Activated CD4-positive, alpha-beta T cell treated with anti-CD3 and anti-CD28 coated beads for 1 hour (primary cell): Measurements from ENCODE around the gene PREB.
"Not testable (repeated sequence)": the region's sequence is repeated elsewhere in the genome, so short reads cannot be mapped to it uniquely, and the experiment has no call there.

Experiments used
- DNase-seq: peaks from one replicate; pipeline ENCODE4 v3.0.0-alpha.2; 2020

PREB gene

GRCh38 chr2:27133905-27134780 is at the start of gene PREB:
Gene PREB, minus strand, starts transcription at chr2:27134636. Its CDS starts 215 bp downstream, at chr2:27134421.
- DNase-seq: peak; percentile 98

GRCh38 chr2:27184115-27184514 is 49.7 kb upstream of the PREB start:
- no peak for DNase-seq

GRCh38 chr2:27182346-27182745 is 47.9 kb upstream of the PREB start:
- DNase-seq: no peak

GRCh38 chr2:27179344-27180000 is 45.0 kb upstream of the PREB start:
- DNase-seq: no peak

GRCh38 chr2:27178469-27178868 is 44.0 kb upstream of the PREB start:
- no peak for DNase-seq

- no peak for DNase-seq
These were observed 43.3 kb upstream of the PREB start for GRCh38 chr2:27177441-27178351.

GRCh38 chr2:27175781-27176180 is 41.3 kb upstream of the PREB start:
- not testable (repeated sequence) for DNase-seq

GRCh38 chr2:27175330-27175729 is 40.9 kb upstream of the PREB start:
- no peak for DNase-seq

- no peak for DNase-seq
These were observed 40.2 kb upstream of the PREB start for GRCh38 chr2:27174638-27175037.

GRCh38 chr2:27171351-27171848 is 37.0 kb upstream of the PREB start:
- DNase-seq: no peak

GRCh38 chr2:27170581-27171337 is 36.3 kb upstream of the PREB start:
- DNase-seq: no peak

- no peak for DNase-seq
These were observed 30.7 kb upstream of the PREB start for GRCh38 chr2:27164960-27165763.

GRCh38 chr2:27162151-27163121 is 28.0 kb upstream of the PREB start:
- DNase-seq: no peak

GRCh38 chr2:27160191-27160590 is 25.8 kb upstream of the PREB start:
- no peak for DNase-seq

- no peak for DNase-seq
These were observed 24.8 kb upstream of the PREB start for GRCh38 chr2:27159271-27159670.

- no peak for DNase-seq
These were observed 24.0 kb upstream of the PREB start for GRCh38 chr2:27158468-27158867.

GRCh38 chr2:27155069-27155520 is 20.7 kb upstream of the PREB start:
- DNase-seq: no peak

- DNase-seq: no peak
These were observed 20.1 kb upstream of the PREB start for GRCh38 chr2:27154488-27154887.

- no peak for DNase-seq
These were observed 18.5 kb upstream of the PREB start for GRCh38 chr2:27152796-27153464.
